ENCODE results near the gene S100A2.

DNA sequence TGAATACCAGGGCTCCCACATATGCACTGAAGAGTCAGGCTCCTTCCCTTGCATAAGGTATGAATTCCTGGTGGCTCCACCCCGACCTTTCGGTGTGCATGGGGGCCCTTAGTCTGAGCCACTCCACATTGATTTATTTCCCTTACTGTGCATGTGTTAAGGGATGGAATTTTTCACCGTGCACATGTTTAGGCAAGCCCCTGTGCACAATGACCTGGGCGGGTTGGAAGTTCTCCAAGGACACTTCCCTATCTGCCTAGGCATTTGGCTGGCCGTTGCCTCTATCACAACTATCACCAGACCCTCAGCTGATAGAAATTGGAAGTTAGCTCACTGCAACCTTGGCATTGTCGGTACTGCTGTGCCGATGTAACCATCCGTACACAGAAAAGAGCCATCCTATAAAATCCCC lies 39.5 kb downstream of the S100A2 start:
- TF ChIP-seq, protein P1, sequence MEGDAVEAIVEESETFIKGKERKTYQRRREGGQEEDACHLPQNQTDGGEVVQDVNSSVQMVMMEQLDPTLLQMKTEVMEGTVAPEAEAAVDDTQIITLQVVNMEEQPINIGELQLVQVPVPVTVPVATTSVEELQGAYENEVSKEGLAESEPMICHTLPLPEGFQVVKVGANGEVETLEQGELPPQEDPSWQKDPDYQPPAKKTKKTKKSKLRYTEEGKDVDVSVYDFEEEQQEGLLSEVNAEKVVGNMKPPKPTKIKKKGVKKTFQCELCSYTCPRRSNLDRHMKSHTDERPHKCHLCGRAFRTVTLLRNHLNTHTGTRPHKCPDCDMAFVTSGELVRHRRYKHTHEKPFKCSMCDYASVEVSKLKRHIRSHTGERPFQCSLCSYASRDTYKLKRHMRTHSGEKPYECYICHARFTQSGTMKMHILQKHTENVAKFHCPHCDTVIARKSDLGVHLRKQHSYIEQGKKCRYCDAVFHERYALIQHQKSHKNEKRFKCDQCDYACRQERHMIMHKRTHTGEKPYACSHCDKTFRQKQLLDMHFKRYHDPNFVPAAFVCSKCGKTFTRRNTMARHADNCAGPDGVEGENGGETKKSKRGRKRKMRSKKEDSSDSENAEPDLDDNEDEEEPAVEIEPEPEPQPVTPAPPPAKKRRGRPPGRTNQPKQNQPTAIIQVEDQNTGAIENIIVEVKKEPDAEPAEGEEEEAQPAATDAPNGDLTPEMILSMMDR (IDR thresholded peaks at IDR 0.05; ENCODE audit: extremely low read depth in 1 of 2, insufficient read depth in 1 of 2, low read depth in 1 of 2, low read length in 2 of 2): no peak
- no peak for TF ChIP-seq POLR2A (IDR thresholded peaks at IDR 0.05; ENCODE audit: low read depth, low read length)
